Choroid plexus epithelial cell (primary cell): ENCODE data around the gene HYAL2.
A peak's percentile ranks its signal among the peaks of the same experiment; 100 is the strongest.

Source experiments
- DNase-seq: peaks from one replicate; pipeline ENCODE4 v3.0.0-alpha.2; 2010; ENCODE audit warnings: low read depth
- H3K4me3 ChIP-seq: 2 replicates; pipeline ENCODE4 v1.5.1; 2011; ENCODE audit warnings: low read depth, mild to moderate bottlenecking, control low read depth, low read length, moderate library complexity
- TF ChIP-seq, protein P1 (sequence below): conservative IDR thresholded peaks from 2 replicates; pipeline ENCODE4 v1.5.1; 2011; ENCODE audit warnings: low read depth, mild to moderate bottlenecking, control low read depth, inconsistent platforms, low read length, moderate library complexity

The HYAL2 gene

DNA sequence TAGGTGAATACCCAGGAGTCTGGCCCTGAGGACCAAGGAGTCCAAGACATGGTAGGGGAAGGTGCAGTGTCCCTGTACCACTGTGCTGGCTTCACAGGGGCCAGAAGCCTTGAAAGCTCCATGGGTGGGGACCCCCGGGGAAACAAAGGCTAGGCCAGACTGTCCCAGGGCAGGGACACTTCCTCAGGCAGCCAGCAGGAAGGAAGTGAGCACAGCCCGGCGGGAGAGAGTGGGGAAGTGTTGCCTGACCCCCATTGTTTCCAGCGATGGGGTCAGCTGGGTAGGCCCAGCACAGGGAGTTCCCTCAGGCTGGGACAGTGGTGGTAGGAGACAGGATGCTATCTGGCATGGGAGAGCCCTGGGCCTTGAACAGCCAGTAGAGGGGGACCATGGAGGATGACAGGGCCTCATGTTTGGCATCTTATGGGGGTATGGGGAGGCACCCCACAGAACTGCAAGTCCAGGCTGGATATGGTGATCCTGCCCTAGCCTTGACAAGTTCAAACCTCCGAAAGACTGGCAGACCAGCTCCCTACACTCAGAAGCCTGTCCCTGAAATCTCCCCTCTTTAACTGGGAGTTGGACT lies 1.2 kb upstream of the HYAL2 start:
- TF ChIP-seq, protein P1, sequence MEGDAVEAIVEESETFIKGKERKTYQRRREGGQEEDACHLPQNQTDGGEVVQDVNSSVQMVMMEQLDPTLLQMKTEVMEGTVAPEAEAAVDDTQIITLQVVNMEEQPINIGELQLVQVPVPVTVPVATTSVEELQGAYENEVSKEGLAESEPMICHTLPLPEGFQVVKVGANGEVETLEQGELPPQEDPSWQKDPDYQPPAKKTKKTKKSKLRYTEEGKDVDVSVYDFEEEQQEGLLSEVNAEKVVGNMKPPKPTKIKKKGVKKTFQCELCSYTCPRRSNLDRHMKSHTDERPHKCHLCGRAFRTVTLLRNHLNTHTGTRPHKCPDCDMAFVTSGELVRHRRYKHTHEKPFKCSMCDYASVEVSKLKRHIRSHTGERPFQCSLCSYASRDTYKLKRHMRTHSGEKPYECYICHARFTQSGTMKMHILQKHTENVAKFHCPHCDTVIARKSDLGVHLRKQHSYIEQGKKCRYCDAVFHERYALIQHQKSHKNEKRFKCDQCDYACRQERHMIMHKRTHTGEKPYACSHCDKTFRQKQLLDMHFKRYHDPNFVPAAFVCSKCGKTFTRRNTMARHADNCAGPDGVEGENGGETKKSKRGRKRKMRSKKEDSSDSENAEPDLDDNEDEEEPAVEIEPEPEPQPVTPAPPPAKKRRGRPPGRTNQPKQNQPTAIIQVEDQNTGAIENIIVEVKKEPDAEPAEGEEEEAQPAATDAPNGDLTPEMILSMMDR: no peak

DNA sequence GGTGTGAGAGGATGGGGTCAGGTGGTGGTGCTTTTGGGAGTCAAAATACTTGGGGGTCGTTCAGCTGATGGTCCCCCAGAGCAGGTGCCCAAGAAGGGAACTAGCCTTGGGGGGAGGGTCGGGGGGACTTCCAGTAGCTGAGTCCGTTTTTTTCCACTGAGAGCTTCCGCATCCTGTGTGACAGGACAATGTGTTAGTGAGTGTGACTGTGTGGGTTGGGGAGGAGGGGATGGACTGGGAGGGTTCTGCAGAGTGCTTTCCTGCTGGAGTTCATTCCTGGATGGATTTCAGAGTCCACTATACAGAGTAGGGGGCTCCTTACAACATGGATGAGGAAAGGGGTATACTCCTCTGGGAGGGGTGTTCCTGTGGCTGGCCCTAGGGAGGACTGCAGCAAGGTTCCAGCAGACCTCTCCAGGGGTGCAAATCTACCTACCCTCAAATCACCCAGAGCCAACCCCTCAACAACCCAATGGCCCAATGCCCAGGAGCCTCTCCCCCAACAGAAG lies 601 bp upstream of the HYAL2 start:
- H3K4me3 ChIP-seq: no peak overlapping the region
- no peak for DNase-seq
- TF ChIP-seq, protein P1: no peak

More for the DNA sequence above, 1.2 kb upstream of the HYAL2 start:
- DNase-seq: no peak
- no peak overlapping the region for H3K4me3 ChIP-seq

DNA sequence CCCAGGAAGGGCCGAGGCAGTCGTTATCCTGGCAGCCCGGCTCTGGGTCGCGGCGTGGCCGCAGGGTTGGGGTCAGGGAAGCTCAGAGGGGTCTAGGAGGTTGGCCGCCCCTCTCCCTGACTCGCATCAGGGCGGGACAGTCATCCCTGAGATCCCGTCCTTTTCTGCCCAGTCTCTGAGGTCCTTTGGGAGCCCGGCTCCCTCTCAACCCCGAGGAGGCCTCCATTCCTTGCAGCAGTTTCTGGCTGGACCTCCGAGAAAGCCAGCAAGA lies 495 bp downstream of the HYAL2 start:
- peak overlapping the region; percentile 76 for H3K4me3 ChIP-seq
- DNase-seq: no peak
- TF ChIP-seq, protein P1: no peak

DNA sequence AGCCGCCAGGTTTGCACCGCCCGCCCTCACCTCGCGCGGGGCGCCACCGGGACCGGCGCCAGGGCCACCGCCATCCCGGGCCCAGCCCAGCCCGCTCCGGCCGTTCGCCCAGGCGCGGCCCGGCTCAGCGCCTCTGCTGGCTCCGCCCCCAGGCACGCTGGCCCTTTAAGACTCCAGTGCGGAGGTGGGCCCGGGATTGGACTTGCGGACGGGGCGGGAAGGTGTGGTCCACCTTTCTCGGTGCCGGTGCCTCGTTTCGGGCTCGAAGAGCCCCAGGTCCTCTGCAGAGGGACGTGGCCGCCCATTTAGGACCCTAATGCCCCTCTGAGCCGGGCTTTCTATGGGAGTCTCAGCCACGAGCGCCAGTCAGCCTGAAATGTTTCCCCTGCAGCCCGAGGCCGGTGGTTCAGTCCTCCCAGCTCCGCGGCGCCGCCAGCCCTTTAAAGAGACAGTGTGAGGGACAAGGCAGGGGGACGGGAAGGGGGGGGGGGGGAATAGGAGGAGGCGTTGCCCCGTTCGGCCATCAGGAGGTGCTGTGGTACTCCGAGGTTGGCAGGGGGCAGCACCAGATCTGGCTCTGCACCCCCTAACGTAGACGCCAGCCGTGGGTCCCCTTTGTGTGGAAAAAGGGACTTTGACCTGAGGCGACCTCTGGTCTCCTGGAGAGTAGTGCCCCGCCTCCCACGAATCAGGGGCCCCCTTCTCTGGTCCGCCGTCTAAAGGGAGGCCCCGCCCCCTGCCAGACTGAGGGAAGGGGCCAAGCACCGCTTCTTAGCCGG lies 1.0 kb downstream of the HYAL2 start:
- peak; percentile 92 for DNase-seq
- TF ChIP-seq, protein P1: peak; percentile 55
- peak overlapping the region; percentile 76 for H3K4me3 ChIP-seq

DNA sequence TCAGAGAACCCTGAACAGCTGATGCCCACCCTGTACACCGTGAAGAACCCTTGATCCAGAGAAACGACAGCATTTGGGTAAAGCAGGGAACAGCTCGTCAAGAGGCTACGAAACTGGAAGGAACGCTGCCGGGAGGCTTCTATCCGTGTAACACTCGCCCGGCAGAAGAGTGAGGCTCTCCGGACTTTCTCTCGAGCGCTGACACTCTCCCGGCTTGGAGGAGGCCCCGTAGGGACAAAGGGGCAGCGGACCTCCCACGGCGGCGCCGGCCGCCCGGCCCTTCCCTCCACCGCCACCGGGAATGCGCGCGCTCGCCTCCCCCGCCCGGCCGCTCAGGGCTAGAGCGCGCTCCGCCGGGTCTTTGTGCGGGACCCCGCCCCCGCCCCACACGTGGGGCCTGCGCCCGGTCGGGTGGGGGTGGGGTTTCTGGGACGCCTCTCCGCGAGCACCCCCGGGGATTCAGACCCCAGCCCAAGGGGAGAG lies 1.7 kb downstream of the HYAL2 start:
- peak; percentile 62 for DNase-seq
- TF ChIP-seq, protein P1: no peak
- peak overlapping the region; percentile 76 for H3K4me3 ChIP-seq

DNA sequence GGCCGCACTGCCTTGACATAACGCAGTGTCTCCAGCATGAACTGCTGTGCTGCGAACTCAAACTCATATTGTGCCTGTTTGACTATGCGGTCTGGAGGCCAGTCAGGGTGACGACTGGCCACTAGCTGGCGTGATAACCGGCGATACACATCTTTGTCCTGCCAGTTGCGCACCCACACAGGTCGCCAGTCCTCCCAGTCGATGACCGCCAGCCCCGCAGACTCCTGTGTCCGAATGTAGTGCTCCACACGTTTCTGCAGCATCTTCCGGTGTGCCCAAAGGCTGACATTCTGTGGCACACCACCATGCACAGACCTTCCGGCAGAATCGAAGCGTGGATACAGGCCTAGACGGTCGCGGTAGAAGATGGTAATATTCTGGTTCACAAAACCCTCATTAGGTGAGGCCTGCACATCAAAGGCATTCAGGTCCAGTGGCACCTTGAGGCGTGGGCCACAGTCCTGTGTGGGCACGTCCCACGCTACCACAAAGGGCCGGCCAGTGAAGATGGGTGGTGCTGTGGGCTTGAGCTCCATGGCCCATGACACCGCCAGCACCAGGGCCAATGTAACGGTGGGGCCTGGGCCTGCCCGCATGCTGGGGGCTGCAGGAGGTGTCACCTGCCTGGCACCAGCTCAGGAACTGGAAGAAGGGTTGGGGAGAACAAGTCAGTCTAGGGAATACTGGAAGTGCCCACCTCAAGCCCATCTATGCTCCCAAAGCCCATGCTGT lies 2.5 kb downstream of the HYAL2 start:
- TF ChIP-seq, protein P1: no peak
- DNase-seq: no peak
- H3K4me3 ChIP-seq: peak overlapping the region; percentile 76
